SKM-1 treated with dmso at 0.1 percent for 144 hours (cell line): ENCODE measurements around the gene CWC27.
A peak's percentile ranks its signal among the peaks of the same experiment; 100 is the strongest.
"Not testable (repeated sequence)": the region's sequence is repeated elsewhere in the genome, so short reads cannot be mapped to it uniquely, and the experiment has no call there.

Experiments used
- DNase-seq: peaks from one replicate; lab custom pipeline; 2025; ENCODE audit not compliant: unreplicated experiment; lab: John Stamatoyannopoulos, UW

Gene CWC27

GRCh38 chr5:64788156-64788555 is 19.4 kb downstream of the CWC27 start:
- DNase-seq: no peak

GRCh38 chr5:64789457-64789856 is 20.7 kb downstream of the CWC27 start:
- no peak for DNase-seq

- DNase-seq: no peak
Observed at GRCh38 chr5:64790210-64790609, 21.5 kb downstream of the CWC27 start.

- no peak for DNase-seq
Observed at GRCh38 chr5:64792469-64792868, 23.7 kb downstream of the CWC27 start.

- no peak for DNase-seq
Observed at GRCh38 chr5:64794053-64794770, 25.5 kb downstream of the CWC27 start.

- no peak for DNase-seq
Observed at GRCh38 chr5:64796301-64796700, 27.6 kb downstream of the CWC27 start.

GRCh38 chr5:64800926-64801325 is 32.2 kb downstream of the CWC27 start:
- no peak for DNase-seq

GRCh38 chr5:64806537-64806936 is 37.8 kb downstream of the CWC27 start:
- no peak for DNase-seq

- no peak for DNase-seq
Observed at GRCh38 chr5:64807520-64807919, 38.8 kb downstream of the CWC27 start.

- peak; percentile 9 for DNase-seq
Observed at GRCh38 chr5:64811050-64811640, 42.4 kb downstream of the CWC27 start.

- DNase-seq: no peak
Observed at GRCh38 chr5:64814073-64814472, 45.3 kb downstream of the CWC27 start.

GRCh38 chr5:64818245-64818644 is 49.5 kb downstream of the CWC27 start:
- DNase-seq: no peak

GRCh38 chr5:64819345-64819744 is 50.6 kb downstream of the CWC27 start:
- DNase-seq: not testable (repeated sequence)

GRCh38 chr5:64822320-64822719 is 53.6 kb downstream of the CWC27 start:
- no peak for DNase-seq

- no peak for DNase-seq
Observed at GRCh38 chr5:64826541-64826940, 57.8 kb downstream of the CWC27 start.

- no peak for DNase-seq
Observed at GRCh38 chr5:64827703-64828102, 59.0 kb downstream of the CWC27 start.

- DNase-seq: not testable (repeated sequence)
Observed at GRCh38 chr5:64830650-64831049, 61.9 kb downstream of the CWC27 start.

- DNase-seq: no peak
Observed at GRCh38 chr5:64831996-64832395, 63.3 kb downstream of the CWC27 start.

- no peak for DNase-seq
Observed at GRCh38 chr5:64834037-64834436, 65.3 kb downstream of the CWC27 start.

GRCh38 chr5:64834611-64835010 is 65.9 kb downstream of the CWC27 start:
- DNase-seq: no peak

- no peak for DNase-seq
Observed at GRCh38 chr5:64835266-64835665, 66.5 kb downstream of the CWC27 start.

GRCh38 chr5:64836190-64836755 is 67.5 kb downstream of the CWC27 start:
- no peak for DNase-seq

GRCh38 chr5:64836786-64837185 is 68.1 kb downstream of the CWC27 start:
- no peak for DNase-seq
